Ishikawa (cell line): ENCODE measurements around the gene ADAP1.
A peak's percentile ranks its signal among the peaks of the same experiment; 100 is the strongest.

Experiments
- CEBPB ChIP-seq: IDR thresholded peaks from 2 replicates; pipeline ENCODE4 v1.6.1; 2012
- CREB1 ChIP-seq: IDR thresholded peaks from 2 replicates; pipeline ENCODE4 v1.6.1; 2012; ENCODE audit warnings: low read depth
- EGR1 ChIP-seq: IDR thresholded peaks from 2 replicates; pipeline ENCODE4 v1.6.1; 2012
- EP300 ChIP-seq: IDR thresholded peaks from 2 replicates; pipeline ENCODE4 v1.6.1; 2012; ENCODE audit warnings: borderline replicate concordance
- FOXM1 ChIP-seq: IDR thresholded peaks from 2 replicates; pipeline ENCODE4 v1.6.1; 2012; ENCODE audit warnings: low read depth, borderline replicate concordance
- MAX ChIP-seq: IDR thresholded peaks from 2 replicates; pipeline ENCODE4 v1.6.1; 2012
- NFIC ChIP-seq: IDR thresholded peaks from 2 replicates; pipeline ENCODE4 v1.6.1; 2012
- RAD21 ChIP-seq: IDR thresholded peaks from 2 replicates; pipeline ENCODE4 v1.6.1; 2012; ENCODE audit warnings: low read depth
- REST ChIP-seq: IDR thresholded peaks from 2 replicates; pipeline ENCODE4 v1.6.1; 2012; ENCODE audit warnings: low read depth, mild to moderate bottlenecking
- TAF1 ChIP-seq: IDR thresholded peaks from 2 replicates; pipeline ENCODE4 v1.6.1; 2012; ENCODE audit warnings: low read depth, mild to moderate bottlenecking
- TCF12 ChIP-seq: IDR thresholded peaks from 2 replicates; pipeline ENCODE4 v1.6.1; 2012; ENCODE audit warnings: low read depth
- TEAD4 ChIP-seq: IDR thresholded peaks from 2 replicates; pipeline ENCODE4 v1.6.1; 2012
- USF1 ChIP-seq: IDR thresholded peaks from 2 replicates; pipeline ENCODE4 v1.6.1; 2012
- YY1 ChIP-seq: IDR thresholded peaks from 2 replicates; pipeline ENCODE4 v1.6.1; 2012; ENCODE audit warnings: low read depth
- ZBTB7A ChIP-seq: IDR thresholded peaks from 2 replicates; pipeline ENCODE4 v1.6.1; 2012; ENCODE audit warnings: low read depth

ADAP1 gene

DNA sequence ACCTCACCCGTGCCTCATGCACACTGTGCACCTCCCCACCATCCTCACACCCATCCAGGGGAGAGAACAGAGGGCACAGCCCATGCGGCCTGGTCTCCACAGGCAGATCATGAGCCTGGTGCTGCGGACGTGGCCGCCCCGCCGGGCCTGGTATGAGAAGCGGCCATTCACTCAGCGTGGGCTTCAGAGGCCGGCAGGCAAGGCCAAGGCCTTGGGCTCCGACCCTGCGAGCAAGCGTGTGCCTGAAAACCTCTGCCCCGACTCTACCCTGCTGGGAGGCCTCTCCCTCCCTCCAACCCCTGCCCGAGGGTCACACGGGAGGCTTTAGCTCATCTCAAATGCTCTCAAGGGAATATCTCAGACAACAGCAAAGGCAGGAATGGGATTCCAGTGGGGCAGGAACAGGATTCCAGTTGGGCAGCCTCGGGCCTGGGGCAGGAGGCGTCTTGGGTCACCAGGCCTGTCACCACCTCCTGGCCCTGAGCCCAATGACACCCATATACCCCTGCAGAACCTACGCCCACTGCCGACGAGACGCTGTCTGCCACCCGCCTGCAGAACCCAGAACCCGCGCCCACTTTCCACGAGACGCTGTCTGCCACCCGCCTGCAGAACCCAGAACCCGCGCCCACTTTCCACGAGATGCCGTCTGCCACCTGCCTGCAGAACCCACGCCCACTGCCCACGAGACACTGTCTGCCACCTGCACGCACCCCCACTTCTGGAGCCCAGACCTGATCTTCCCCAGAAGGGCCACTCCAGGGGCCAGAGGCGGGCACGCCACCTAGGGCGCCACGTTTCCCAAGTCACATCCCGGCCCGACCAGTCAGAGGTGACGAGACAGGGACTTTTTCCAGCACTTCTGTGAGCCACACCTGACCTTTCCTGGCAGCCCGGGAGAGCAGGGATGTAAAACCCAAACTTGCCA is 38.9 kb downstream of the ADAP1 start:
- TF ChIP-seq CREB1 (no peak), CEBPB (no peak), NFIC (no peak), USF1 (no peak), EP300 (no peak), TEAD4 (no peak), EGR1 (no peak), REST (no peak), YY1 (no peak), ZBTB7A (no peak), FOXM1 (no peak), TAF1 (no peak), RAD21 (no peak), MAX (no peak)

- TF ChIP-seq TCF12 (no peak), MAX (no peak), TAF1 (no peak), FOXM1 (no peak), CEBPB (no peak), NFIC (no peak), EGR1 (no peak), RAD21 (no peak), EP300 (no peak), TEAD4 (no peak), YY1 (no peak), ZBTB7A (no peak), REST (no peak), USF1 (no peak), CREB1 (no peak)
Measured at GRCh38 chr7:914521-915194, 39.8 kb downstream of the ADAP1 start.

DNA sequence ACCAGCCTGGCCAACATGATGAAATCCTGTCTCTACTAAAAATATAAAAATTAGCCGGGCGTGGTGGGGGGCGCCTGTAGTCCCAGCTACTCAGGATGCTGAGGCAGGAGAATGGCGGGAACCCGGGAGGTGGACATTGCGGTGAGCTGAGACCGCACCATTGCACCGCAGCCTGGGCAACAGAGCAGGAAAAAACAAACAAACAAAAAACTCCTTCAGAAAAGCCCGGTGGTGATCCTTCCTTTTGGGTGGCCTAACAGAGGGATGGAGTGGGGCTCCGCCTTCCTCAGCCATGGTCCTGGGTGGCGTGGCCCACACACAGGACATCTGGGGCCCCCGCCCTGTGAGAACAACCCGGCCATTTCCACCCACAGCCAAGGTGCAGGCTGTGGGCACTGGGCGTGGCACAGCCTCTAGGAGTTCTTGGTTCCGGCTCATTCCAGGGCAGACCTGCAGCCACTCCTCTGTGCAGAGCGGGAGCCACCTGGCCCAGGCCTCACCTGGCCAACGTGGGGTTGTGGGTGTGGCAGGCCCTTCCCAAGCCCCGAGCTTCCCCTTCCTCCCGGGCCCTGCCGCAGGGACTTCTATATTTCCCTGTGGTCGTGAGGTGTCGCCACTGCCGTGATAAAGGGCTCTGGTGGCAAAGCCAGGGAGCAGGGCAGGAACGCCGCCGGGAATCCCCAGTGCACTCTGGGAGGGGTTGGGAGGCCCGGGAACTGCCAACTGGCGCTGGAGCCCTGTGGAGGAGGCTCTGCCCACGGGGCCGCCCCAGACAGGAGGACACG is 40.6 kb downstream of the ADAP1 start:
- TF ChIP-seq TCF12 (peak; percentile 29; the same call in 1 of the 2 replicates), ZBTB7A (no peak), YY1 (no peak), TAF1 (no peak), EP300 (no peak), USF1 (no peak), CREB1 (no peak), CEBPB (no peak), FOXM1 (no peak), EGR1 (no peak), RAD21 (peak; percentile 69), TEAD4 (no peak), MAX (peak; percentile 54), REST (no peak), NFIC (no peak)
